ENCODE data around the gene SLC22A8. TPM values are rescaled to one million over a fixed set of nuclear protein-coding genes. Genes with fewer than 3 reads are reported as not detected.
"Not testable (repeated sequence)": the region's sequence is repeated elsewhere in the genome, so short reads cannot be mapped to it uniquely, and the experiment has no call there.

Gene SLC22A8
- polyA plus RNA-seq, 2 donors: not detected

- Histone ChIP-seq H3K4me3 (ENCODE audit: low read depth in 1 of 2, low read length in 2 of 2) (no peak overlapping the region), H3K27ac (ENCODE audit: low read depth in 2 of 2, low read length in 1 of 2) (no peak overlapping the region), H3K9me3 (ENCODE audit: control insufficient read depth in 2 of 2, insufficient read depth in 1 of 2, low read depth in 1 of 2, low read length in 1 of 2) (peaks cover 0 to 2% of the 10 kb centered on the region in 2 donors), H3K4me1 (ENCODE audit: control insufficient read depth in 2 of 2, insufficient read depth in 2 of 2, low read length in 1 of 2) (no peaks in the 10 kb centered on the region), H3K36me3 (ENCODE audit: control insufficient read depth in 2 of 2, insufficient read depth in 2 of 2, low read length in 1 of 2) (no peaks in the 10 kb centered on the region), H3K27me3 (ENCODE audit: control insufficient read depth in 1 of 2, insufficient read depth in 2 of 2, low read length in 2 of 2) (no peaks in the 10 kb centered on the region)
- 82 to 86% methylated on average over 7 of the region's 7 CpGs for WGBS, 2 donors
Observed at GRCh38 chr11:62948765-62949320, 66.8 kb downstream of the SLC22A8 start.

GRCh38 chr11:62945538-62945937 is 70.1 kb downstream of the SLC22A8 start:
- 93 to 96% methylated on average over 10 of the region's 10 CpGs for WGBS, 2 donors
- H3K4me3 ChIP-seq (ENCODE audit: low read depth in 1 of 2, low read length in 2 of 2); H3K27me3 ChIP-seq (ENCODE audit: control insufficient read depth in 1 of 2, insufficient read depth in 2 of 2, low read length in 2 of 2); H3K9me3 ChIP-seq (ENCODE audit: control insufficient read depth in 2 of 2, insufficient read depth in 1 of 2, low read depth in 1 of 2, low read length in 1 of 2); H3K27ac ChIP-seq (ENCODE audit: low read depth in 2 of 2, low read length in 1 of 2); H3K36me3 ChIP-seq (ENCODE audit: control insufficient read depth in 2 of 2, insufficient read depth in 2 of 2, low read length in 1 of 2); H3K4me1 ChIP-seq (ENCODE audit: control insufficient read depth in 2 of 2, insufficient read depth in 2 of 2, low read length in 1 of 2): not testable (repeated sequence)

Other genes with a start within 250 kb of the SLC22A8 start
- gene TAF6L, start 244.4 kb downstream of the SLC22A8 start, polyA plus RNA-seq: 10 to 100 TPM; 17.0 to 21.6 TPM
- 10 to 100 TPM; 30.5 to 41.2 TPM for gene TMEM179B, start 228.4 kb downstream of the SLC22A8 start, polyA plus RNA-seq
- gene TMEM223, start 223.8 kb downstream of the SLC22A8 start, polyA plus RNA-seq: 10 to 100 TPM; 13.8 to 19.7 TPM
- 10 to 100 TPM; 77.9 to 84.7 TPM for gene NXF1, start 210.4 kb downstream of the SLC22A8 start, polyA plus RNA-seq
- 10 to 100 TPM; 14.5 to 25.2 TPM for gene STX5, start 183.8 kb downstream of the SLC22A8 start, polyA plus RNA-seq
- gene TEX54, start 183.0 kb downstream of the SLC22A8 start, polyA plus RNA-seq: not detected
- gene WDR74, start 176.3 kb downstream of the SLC22A8 start, polyA plus RNA-seq: 10 to 100 TPM; 44.0 to 44.6 TPM
- gene SLC3A2, start 134.9 kb downstream of the SLC22A8 start, polyA plus RNA-seq: 100 to 1,000 TPM in 1 of 2 donors, 10 to 100 TPM in 1; 90.5 to 146 TPM
- gene CHRM1, start 94.5 kb downstream of the SLC22A8 start, polyA plus RNA-seq: under 1 TPM in 1 of 2 donors, not detected in 1; 0.01 TPM
- not detected for gene SLC22A6, start 30.9 kb downstream of the SLC22A8 start, polyA plus RNA-seq
- gene SLC22A24, start 128.4 kb upstream of the SLC22A8 start, polyA plus RNA-seq: not detected
- gene SLC22A25, start 227.8 kb upstream of the SLC22A8 start, polyA plus RNA-seq: under 1 TPM; 0.02 to 0.04 TPM

Data from esophagus (tissue), 2 donors.